K562 (cell line): ENCODE measurements around the gene MTNR1B. TPM values are rescaled to one million over a fixed set of nuclear protein-coding genes. Genes with fewer than 3 reads are reported as not detected.

Experiments
- ATAC-seq: fragments of 200-7000 bp; cut with Tn5 transposase; 3 replicates; pipeline ENCODE4 v1.9.1; 2020; ENCODE audit warnings: moderate library complexity
- BruUV-seq: library from RNA; stranded (reverse); fragments of 400-500 nt; replicated peaks from 2 replicates; lab custom pipeline; 2021; lab: Mats Ljungman, UMichigan
- CTCF ChIA-PET: fragments of 300-600 bp; formaldehyde crosslinking; extraction: SDS; loops from one replicate; lab custom pipeline; 2021; ENCODE audit warnings: low intra/inter-chr PET ratio; lab: Yijun Ruan, JAX
- POLR2A ChIA-PET: fragments of 300-600, 350-650 bp; sonication (Branson Sonifier 250); formaldehyde crosslinking; extraction: SDS; loops from one replicate; lab custom pipeline; 2021; ENCODE audit warnings: antibody characterized with exemption, inconsistent platforms; lab: Yijun Ruan, JAX
- DNase-seq, 4 experiments: peaks; one replicate each; pipeline versions ENCODE4 v3.0.0 to v3.0.0-alpha.2; 2011 to 2018; ENCODE audit warnings: low spot score in 3 of 4, mixed read lengths in 3 of 4; ENCODE audit errors: extremely low read depth in 1 of 4
- FAIRE-seq: peaks from 2 replicates; lab custom pipeline; 2011; peaks lifted over from hg19 to GRCh38; lab: Jason Lieb, UNC
- H2AFZ ChIP-seq: 2 replicates; pipeline ENCODE4 v1.6.0; 2011; ENCODE audit warnings: low read depth, low read length, control low read depth, inconsistent platforms
- H3K27ac ChIP-seq: fragments of 200-600 bp; 3 replicates; pipeline ENCODE4 v1.8.0; 2011; ENCODE audit warnings: low read depth, mild to moderate bottlenecking, control low read depth, inconsistent platforms, low read length, moderate library complexity, mixed read lengths; ENCODE audit errors: extremely low read depth
- H3K27me3 ChIP-seq, 2 experiments: fragments of 300-600 bp in 1 of 2; 2 replicates in 1 of 2; 3 replicates in 1 of 2; pipeline versions ENCODE4 v1.6.0 to v1.8.0; 2011; ENCODE audit warnings: inconsistent platforms in 2 of 2, low read length in 2 of 2, mild to moderate bottlenecking in 1 of 2, mixed read lengths in 1 of 2, moderate library complexity in 1 of 2; ENCODE audit not compliant: control insufficient read depth in 2 of 2, insufficient read depth in 2 of 2
- H3K36me3 ChIP-seq: fragments of 300-600 bp; 3 replicates; pipeline ENCODE4 v1.8.0; 2011; ENCODE audit warnings: mild to moderate bottlenecking, low read length, inconsistent platforms; ENCODE audit not compliant: control insufficient read depth, insufficient read depth
- H3K4me1 ChIP-seq, 2 experiments: fragments of 200-600 bp in 1 of 2; replicated peaks in 1 of 2; 2 replicates in 1 of 2; 3 replicates in 1 of 2; pipeline versions ENCODE4 v1.5.1 to v1.8.0; 2011; ENCODE audit warnings: inconsistent platforms in 2 of 2, low read length in 2 of 2, mild to moderate bottlenecking in 1 of 2, mixed read lengths in 1 of 2, moderate library complexity in 1 of 2; ENCODE audit not compliant: control insufficient read depth in 2 of 2, insufficient read depth in 2 of 2
- H3K4me2 ChIP-seq: 2 replicates; pipeline ENCODE4 v1.6.1; 2011; ENCODE audit warnings: low read length, control low read depth, inconsistent platforms, mixed read lengths; ENCODE audit not compliant: insufficient read depth
- H3K4me3 ChIP-seq: fragments of 200-600 bp; sonication (generic), shearing (Covaris generic); 2 replicates; pipeline ENCODE4 v1.5.1; 2016; ENCODE audit warnings: control low read depth, inconsistent platforms
- H3K79me2 ChIP-seq: fragments of 200-600 bp; 3 replicates; pipeline ENCODE4 v1.8.0; 2011; ENCODE audit warnings: low read length, inconsistent platforms; ENCODE audit not compliant: control insufficient read depth, insufficient read depth
- H3K9ac ChIP-seq, 2 experiments: 2 replicates each; pipeline versions ENCODE4 v1.6.0 to v1.6.1; 2011; ENCODE audit warnings: low read depth in 2 of 2, low read length in 2 of 2, control low read depth in 1 of 2, inconsistent platforms in 1 of 2, mild to moderate bottlenecking in 1 of 2, mixed read lengths in 1 of 2; ENCODE audit not compliant: insufficient read depth in 1 of 2
- H3K9me1 ChIP-seq: one replicate; pipeline ENCODE4 v1.6.0; 2011; ENCODE audit warnings: inconsistent platforms, mild to moderate bottlenecking, low read length, moderate library complexity; ENCODE audit not compliant: control insufficient read depth, insufficient read depth
- H3K9me3 ChIP-seq: replicated peaks from 2 replicates; pipeline ENCODE4 v1.5.1; 2011; ENCODE audit warnings: low read depth, low read length, inconsistent platforms; ENCODE audit not compliant: control insufficient read depth, insufficient read depth
- H4K20me1 ChIP-seq: replicated peaks from 2 replicates; pipeline ENCODE4 v1.6.1; 2011; ENCODE audit warnings: low read length, inconsistent platforms, mixed read lengths; ENCODE audit not compliant: control insufficient read depth, insufficient read depth
- ATF1 ChIP-seq, 2 experiments: fragments of 450-650 bp in 1 of 2; IDR thresholded peaks; 2 replicates each; pipeline ENCODE4 v1.6.1; 2016; ENCODE audit warnings: missing compliant biosample characterization in 1 of 2, missing genetic modification characterization in 1 of 2
- CSDE1 ChIP-seq, 2 experiments: fragments of 450-650 bp; IDR thresholded peaks; 2 replicates each; pipeline ENCODE4 v1.6.1; 2016; ENCODE audit warnings: mild to moderate bottlenecking in 1 of 2
- ELF2 ChIP-seq: fragments of 250-450 bp; sonication (Bioruptor Pico); IDR thresholded peaks from 2 replicates; pipeline ENCODE4 v1.5.0; 2021; ENCODE audit warnings: mild to moderate bottlenecking
- FOXA3 ChIP-seq, 2 experiments: fragments of 450-650 bp in 1 of 2; sonication (generic) in 1 of 2; formaldehyde crosslinking; IDR thresholded peaks in 1 of 2; conservative IDR thresholded peaks in 1 of 2; 2 replicates each; pipeline versions ENCODE4 v1.4.0 to v1.8.0; 2020 to 2022; ENCODE audit warnings: mild to moderate bottlenecking in 2 of 2, missing genetic modification reagents in 1 of 2
- GABPB1 ChIP-seq: sonication (generic); formaldehyde crosslinking; IDR thresholded peaks from 2 replicates; pipeline ENCODE4 v1.8.0; 2022; ENCODE audit warnings: mild to moderate bottlenecking, missing genetic modification reagents
- NUFIP1 ChIP-seq: fragments of 450-650 bp; IDR thresholded peaks from 2 replicates; pipeline ENCODE4 v1.6.1; 2018; ENCODE audit not compliant: partially characterized antibody
- SNIP1 ChIP-seq: fragments of 450-650 bp; IDR thresholded peaks from 2 replicates; pipeline ENCODE4 v1.7.1; 2017; ENCODE audit warnings: low read depth, mild to moderate bottlenecking
- STAT5A ChIP-seq: IDR thresholded peaks from 2 replicates; pipeline ENCODE4 v1.6.1; 2012; ENCODE audit warnings: low read length, inconsistent platforms, borderline replicate concordance
- TRIM24 ChIP-seq, 2 experiments: fragments of 450-650 bp; IDR thresholded peaks; 2 replicates each; pipeline ENCODE4 v1.6.1; 2016
- ZC3H8 ChIP-seq: fragments of 450-650 bp; IDR thresholded peaks from 2 replicates; pipeline ENCODE4 v1.6.1; 2017
- ZNF12 ChIP-seq: sonication (generic); formaldehyde crosslinking; IDR thresholded peaks from 2 replicates; pipeline ENCODE4 v1.4.0; 2020; ENCODE audit warnings: mild to moderate bottlenecking, missing genetic modification reagents
- ZNF584 ChIP-seq: fragments of 200-800 bp; sonication (Bioruptor generic); IDR thresholded peaks from 2 replicates; pipeline ENCODE4 v1.6.1; 2016; ENCODE audit warnings: low read depth, mild to moderate bottlenecking, missing genetic modification characterization, missing compliant biosample characterization
- ZNF589 ChIP-seq: fragments of 200-800 bp; sonication (Bioruptor generic); IDR thresholded peaks from 2 replicates; pipeline ENCODE4 v1.6.1; 2016; ENCODE audit warnings: low read depth, missing genetic modification characterization, missing compliant biosample characterization
- in situ Hi-C: fragments of 300-500 bp; cut with MboI; formaldehyde crosslinking; loops from 4 replicates; pipeline ENCODE4 v1.15.0; 2018; ENCODE audit warnings: inconsistent platforms, mixed read lengths
- intact Hi-C: fragments of 100-400 bp; cut with micrococcal nuclease; formaldehyde crosslinking; loops from 2 replicates; pipeline ENCODE4 v1.14.2; 2022
- polyA plus RNA-seq, 8 experiments: library from polyadenylated mRNA; depleted of rRNA in 4 of 8; stranded (reverse) in 5 of 8; unstranded in 3 of 8; fragments of >200 nt; fragmentation: Nextera tagmentation in 2 of 8; fragmentation: Illumina TruSeq in 1 of 8; extraction: Ambion mirVana in 2 of 8; extraction: Trizol in 1 of 8; gene quantifications; 2 replicates each; pipeline versions ENCODE4 v1.2.1 to v1.2.3, GENCODE V29; 2011 to 2014; ENCODE audit warnings: inconsistent platforms in 1 of 8, missing spikeins in 1 of 8
- total RNA-seq, 7 experiments: library from RNA; depleted of rRNA in 6 of 7; stranded (reverse); fragments of >200 nt in 6 of 7; fragmentation: Illumina TruSeq in 2 of 7; extraction: Trizol in 2 of 7; gene quantifications; 2 replicates each; pipeline versions ENCODE4 v1.2.1 to v1.2.3, GENCODE V29; 2011 to 2021; ENCODE audit warnings: low replicate concordance in 1 of 7

MTNR1B gene
- total and polyA plus RNA-seq, 9 of the 15 experiments (the other 6 are each of a cell fraction or from before 2014, with no cell fraction given) = not detected

- TF ChIP-seq ATF1 (CRISPR knock-in tag; IDR thresholded peaks at IDR 0.05) (no peak), ATF1 (tag; IDR thresholded peaks at IDR 0.05) (no peak), ZNF584 (CRISPR knock-in tag) (no peak), ZNF12 (no peak), NUFIP1 (no peak), FOXA3 (CRISPR knock-in tag; conservative IDR thresholded peaks at IDR 0.05 in 1 of 2, IDR thresholded peaks at IDR 0.05 in 1 of 2) (no peak), SNIP1 (no peak), CSDE1 (IDR thresholded peaks at IDR 0.05) (no peak), STAT5A (peak; percentile 52; the same call in 1 of the 2 replicates), ELF2 (CRISPR knock-in tag) (no peak), TRIM24 (IDR thresholded peaks at IDR 0.05) (peak; percentile 55 to 78; a peak in 3 of 4 replicates), GABPB1 (CRISPR knock-in tag) (no peak)
Measured at GRCh38 chr11:93000511-93001476, 31.3 kb downstream of the MTNR1B start (continued).

- TF ChIP-seq ZC3H8 = no peak
- 0 out of 2 replicates have a peak, but pooled peaks have one; percentile 32 for TF ChIP-seq ZNF589 (CRISPR knock-in tag)
- H4K20me1 ChIP-seq = no peaks in the 10 kb centered on the region
- no peak overlapping the region for H3K9ac ChIP-seq
- CTCF ChIA-PET = no interaction called here
- no peaks in the 10 kb centered on the region for H3K27me3 ChIP-seq
- in situ Hi-C loops = no loop called here
- FAIRE-seq = no peak
- peaks cover 0 to 4% of the 10 kb centered on the region in 2 experiments; a peak in 2 of 5 replicates for H3K4me1 ChIP-seq
- no peak for DNase-seq
- intact Hi-C loops = no loop called here
- no peak overlapping the region for H3K4me3 ChIP-seq
- peak overlapping the region; percentile 72; the same call in 2 of the 3 replicates for H3K27ac ChIP-seq
- no peak overlapping the region for H2AFZ ChIP-seq
- H3K9me3 ChIP-seq = no peaks in the 10 kb centered on the region
- H3K79me2 ChIP-seq = no peaks in the 10 kb centered on the region
- no peak for ATAC-seq
- BruUV-seq = no TSS peak
- H3K36me3 ChIP-seq = no peaks in the 10 kb centered on the region
- no peak overlapping the region for H3K4me2 ChIP-seq
- POLR2A ChIA-PET = interaction anchor here (1.6 kb wide), 1 partner anchor 16 kb away, joined by 5 read pairs; no protein-coding TSS in a partner anchor
- no peaks in the 10 kb centered on the region for H3K9me1 ChIP-seq
Measured at GRCh38 chr11:93001806-93002205, 32.4 kb downstream of the MTNR1B start.
